ENCODE results near the gene GPR162.
"Not testable (repeated sequence)": the region's sequence is repeated elsewhere in the genome, so short reads cannot be mapped to it uniquely, and the experiment has no call there.

The GPR162 gene

GRCh38 chr12:6863033-6863432 is 41.4 kb downstream of the GPR162 start:
- no peak overlapping the region for H3K4me3 ChIP-seq (ENCODE audit: low read depth, low read length)
- no peak for DNase-seq (ENCODE audit: low read depth)
- TF ChIP-seq CTCF (IDR thresholded peaks at IDR 0.05; ENCODE audit: low read depth, low read length) = no peak
- TF ChIP-seq POLR2A (IDR thresholded peaks at IDR 0.05; ENCODE audit: extremely low read depth, insufficient read length) = no peak
- TF ChIP-seq MYC (IDR thresholded peaks at IDR 0.05; ENCODE audit: low read depth, low read length) = no peak
- TF ChIP-seq MAX (IDR thresholded peaks at IDR 0.05; ENCODE audit: low read depth, low read length) = no peak

GRCh38 chr12:6863586-6864321 is 42.1 kb downstream of the GPR162 start:
- TF ChIP-seq MYC (IDR thresholded peaks at IDR 0.05; ENCODE audit: low read depth, low read length) (no peak), MAX (IDR thresholded peaks at IDR 0.05; ENCODE audit: low read depth, low read length) (no peak), CTCF (IDR thresholded peaks at IDR 0.05; ENCODE audit: low read depth, low read length) (no peak), POLR2A (IDR thresholded peaks at IDR 0.05; ENCODE audit: extremely low read depth, insufficient read length) (no peak)
- H3K4me3 ChIP-seq (ENCODE audit: low read depth, low read length) = no peak overlapping the region
- DNase-seq (ENCODE audit: low read depth) = no peak

GRCh38 chr12:6865307-6865706 is 43.7 kb downstream of the GPR162 start:
- not testable (repeated sequence) for H3K4me3 ChIP-seq (ENCODE audit: low read depth, low read length); DNase-seq (ENCODE audit: low read depth)

GRCh38 chr12:6866163-6866919 is 44.7 kb downstream of the GPR162 start:
- DNase-seq (ENCODE audit: low read depth) = no peak

GRCh38 chr12:6866920-6867412 is 45.3 kb downstream of the GPR162 start:
- H3K4me3 ChIP-seq (ENCODE audit: low read depth, low read length) = peak overlapping the region; percentile 57
- TF ChIP-seq MYC (IDR thresholded peaks at IDR 0.05; ENCODE audit: low read depth, low read length) (no peak), POLR2A (IDR thresholded peaks at IDR 0.05; ENCODE audit: extremely low read depth, insufficient read length) (no peak), CTCF (IDR thresholded peaks at IDR 0.05; ENCODE audit: low read depth, low read length) (no peak), MAX (IDR thresholded peaks at IDR 0.05; ENCODE audit: low read depth, low read length) (no peak)
- DNase-seq (ENCODE audit: low read depth) = no peak

More at GRCh38 chr12:6866163-6866919, 44.7 kb downstream of the GPR162 start:
- TF ChIP-seq MAX (IDR thresholded peaks at IDR 0.05; ENCODE audit: low read depth, low read length) (no peak), MYC (IDR thresholded peaks at IDR 0.05; ENCODE audit: low read depth, low read length) (no peak), POLR2A (IDR thresholded peaks at IDR 0.05; ENCODE audit: extremely low read depth, insufficient read length) (no peak), CTCF (IDR thresholded peaks at IDR 0.05; ENCODE audit: low read depth, low read length) (no peak)
- H3K4me3 ChIP-seq (ENCODE audit: low read depth, low read length) = peak overlapping the region; percentile 57

All from NB4 (cell line).